ENCODE results near the gene EPB41L4B.

EPB41L4B gene

GRCh38 chr9:109303900-109304299, 17.0 kb downstream of the EPB41L4B start:
- no peak for TF ChIP-seq MYC (IDR thresholded peaks at IDR 0.05; ENCODE audit: low read depth, low read length)
- TF ChIP-seq, protein P1, sequence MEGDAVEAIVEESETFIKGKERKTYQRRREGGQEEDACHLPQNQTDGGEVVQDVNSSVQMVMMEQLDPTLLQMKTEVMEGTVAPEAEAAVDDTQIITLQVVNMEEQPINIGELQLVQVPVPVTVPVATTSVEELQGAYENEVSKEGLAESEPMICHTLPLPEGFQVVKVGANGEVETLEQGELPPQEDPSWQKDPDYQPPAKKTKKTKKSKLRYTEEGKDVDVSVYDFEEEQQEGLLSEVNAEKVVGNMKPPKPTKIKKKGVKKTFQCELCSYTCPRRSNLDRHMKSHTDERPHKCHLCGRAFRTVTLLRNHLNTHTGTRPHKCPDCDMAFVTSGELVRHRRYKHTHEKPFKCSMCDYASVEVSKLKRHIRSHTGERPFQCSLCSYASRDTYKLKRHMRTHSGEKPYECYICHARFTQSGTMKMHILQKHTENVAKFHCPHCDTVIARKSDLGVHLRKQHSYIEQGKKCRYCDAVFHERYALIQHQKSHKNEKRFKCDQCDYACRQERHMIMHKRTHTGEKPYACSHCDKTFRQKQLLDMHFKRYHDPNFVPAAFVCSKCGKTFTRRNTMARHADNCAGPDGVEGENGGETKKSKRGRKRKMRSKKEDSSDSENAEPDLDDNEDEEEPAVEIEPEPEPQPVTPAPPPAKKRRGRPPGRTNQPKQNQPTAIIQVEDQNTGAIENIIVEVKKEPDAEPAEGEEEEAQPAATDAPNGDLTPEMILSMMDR (IDR thresholded peaks at IDR 0.05; ENCODE audit: low read depth, low read length): no peak
- TF ChIP-seq, protein P2, sequence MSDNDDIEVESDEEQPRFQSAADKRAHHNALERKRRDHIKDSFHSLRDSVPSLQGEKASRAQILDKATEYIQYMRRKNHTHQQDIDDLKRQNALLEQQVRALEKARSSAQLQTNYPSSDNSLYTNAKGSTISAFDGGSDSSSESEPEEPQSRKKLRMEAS (IDR thresholded peaks at IDR 0.05; ENCODE audit: low read depth, low read length): no peak
- no peak for TF ChIP-seq POLR2A (IDR thresholded peaks at IDR 0.05; ENCODE audit: extremely low read depth, insufficient read length)
- DNase-seq (ENCODE audit: low read depth): no peak
- no peak overlapping the region for H3K4me3 ChIP-seq (ENCODE audit: low read depth, low read length)

DNA sequence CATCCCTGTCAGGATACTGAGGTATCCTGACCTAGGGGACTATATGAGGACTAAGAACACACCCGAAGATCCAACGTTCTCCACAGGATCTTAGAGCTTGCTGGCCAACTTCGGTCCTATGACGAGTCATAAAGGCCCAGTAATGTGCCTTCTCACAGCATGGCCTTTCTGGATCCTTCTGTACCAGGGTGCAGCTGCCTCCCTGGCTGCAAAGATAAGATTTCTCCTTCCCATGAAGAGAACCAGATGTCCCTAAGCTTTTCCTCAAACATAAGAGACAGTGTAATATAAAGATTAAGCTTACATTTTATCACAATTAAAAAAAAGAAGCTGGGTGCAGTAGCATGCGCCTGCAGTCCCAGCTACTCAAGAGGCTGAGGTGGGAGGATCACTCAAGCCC, 18.3 kb downstream of the EPB41L4B start:
- TF ChIP-seq MYC (IDR thresholded peaks at IDR 0.05; ENCODE audit: low read depth, low read length) (no peak), POLR2A (IDR thresholded peaks at IDR 0.05; ENCODE audit: extremely low read depth, insufficient read length) (no peak)
- TF ChIP-seq, protein P2 (IDR thresholded peaks at IDR 0.05; ENCODE audit: low read depth, low read length): no peak
- TF ChIP-seq, protein P1 (IDR thresholded peaks at IDR 0.05; ENCODE audit: low read depth, low read length): no peak
- no peak for DNase-seq (ENCODE audit: low read depth)
- H3K4me3 ChIP-seq (ENCODE audit: low read depth, low read length): no peak overlapping the region

GRCh38 chr9:109301012-109301411, 19.8 kb downstream of the EPB41L4B start:
- no peak for TF ChIP-seq MYC (IDR thresholded peaks at IDR 0.05; ENCODE audit: low read depth, low read length)
- TF ChIP-seq, protein P1 (IDR thresholded peaks at IDR 0.05; ENCODE audit: low read depth, low read length): no peak
- DNase-seq (ENCODE audit: low read depth): no peak
- no peak overlapping the region for H3K4me3 ChIP-seq (ENCODE audit: low read depth, low read length)

- TF ChIP-seq, protein P2 (IDR thresholded peaks at IDR 0.05; ENCODE audit: low read depth, low read length): no peak
- TF ChIP-seq MYC (IDR thresholded peaks at IDR 0.05; ENCODE audit: low read depth, low read length) (no peak), POLR2A (IDR thresholded peaks at IDR 0.05; ENCODE audit: extremely low read depth, insufficient read length) (no peak)
- TF ChIP-seq, protein P1 (IDR thresholded peaks at IDR 0.05; ENCODE audit: low read depth, low read length): no peak
- DNase-seq (ENCODE audit: low read depth): no peak
- no peak overlapping the region for H3K4me3 ChIP-seq (ENCODE audit: low read depth, low read length)
Observed at GRCh38 chr9:109299891-109300290, 21.0 kb downstream of the EPB41L4B start.

DNA sequence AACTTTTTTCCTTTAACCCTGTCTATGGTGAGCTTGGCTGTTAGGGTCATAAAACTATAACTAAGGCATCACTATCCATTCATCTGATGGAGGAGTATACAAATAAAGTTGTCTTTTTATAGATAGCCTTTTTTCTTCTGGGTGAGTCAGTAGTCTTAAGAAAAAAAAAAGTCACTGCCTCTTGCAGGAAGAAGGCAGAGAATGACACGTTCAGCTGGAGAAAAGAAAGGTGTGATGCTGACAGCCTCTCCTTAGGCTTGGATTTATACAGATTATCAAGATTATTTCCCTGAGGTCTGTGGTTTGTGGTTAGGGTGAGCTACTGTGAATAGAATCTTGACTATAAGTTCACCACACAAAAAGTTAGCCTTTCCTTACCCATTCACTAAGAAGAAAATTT, 23.0 kb downstream of the EPB41L4B start:
- peak; percentile 44 for DNase-seq (ENCODE audit: low read depth)
- no peak overlapping the region for H3K4me3 ChIP-seq (ENCODE audit: low read depth, low read length)
- TF ChIP-seq, protein P1 (IDR thresholded peaks at IDR 0.05; ENCODE audit: low read depth, low read length): no peak
- no peak for TF ChIP-seq POLR2A (IDR thresholded peaks at IDR 0.05; ENCODE audit: extremely low read depth, insufficient read length)
- TF ChIP-seq, protein P2 (IDR thresholded peaks at IDR 0.05; ENCODE audit: low read depth, low read length): no peak
- no peak for TF ChIP-seq MYC (IDR thresholded peaks at IDR 0.05; ENCODE audit: low read depth, low read length)

Measured in NB4 (cell line).